ENCODE measurements around the gene SUCO. TPM values are rescaled to one million over a fixed set of nuclear protein-coding genes. Genes with fewer than 3 reads are reported as not detected.

The SUCO gene
- total and polyA plus RNA-seq, 2 experiments from 2014 or later = 18.0 to 49.8 TPM

DNA sequence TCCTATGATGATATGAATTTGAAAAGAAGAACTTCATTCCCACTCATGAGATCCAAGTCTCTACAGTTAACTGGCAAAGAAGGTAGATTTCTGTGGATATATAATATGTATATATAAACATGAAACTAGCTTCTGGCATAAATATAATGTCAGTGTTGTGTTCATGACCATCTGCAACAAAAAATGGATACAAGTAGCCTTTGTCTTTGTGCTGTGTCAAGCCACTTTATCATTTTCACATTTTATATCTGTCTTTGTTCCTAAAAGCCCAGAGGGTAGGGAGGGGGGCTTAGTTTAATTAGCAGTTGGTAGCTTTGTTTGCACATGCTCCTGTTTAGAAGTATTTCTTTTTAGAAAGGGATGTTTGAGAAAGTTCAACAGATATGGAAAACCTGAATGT lies 69.8 kb downstream of the SUCO start (continued):
- TF ChIP-seq, protein P1, sequence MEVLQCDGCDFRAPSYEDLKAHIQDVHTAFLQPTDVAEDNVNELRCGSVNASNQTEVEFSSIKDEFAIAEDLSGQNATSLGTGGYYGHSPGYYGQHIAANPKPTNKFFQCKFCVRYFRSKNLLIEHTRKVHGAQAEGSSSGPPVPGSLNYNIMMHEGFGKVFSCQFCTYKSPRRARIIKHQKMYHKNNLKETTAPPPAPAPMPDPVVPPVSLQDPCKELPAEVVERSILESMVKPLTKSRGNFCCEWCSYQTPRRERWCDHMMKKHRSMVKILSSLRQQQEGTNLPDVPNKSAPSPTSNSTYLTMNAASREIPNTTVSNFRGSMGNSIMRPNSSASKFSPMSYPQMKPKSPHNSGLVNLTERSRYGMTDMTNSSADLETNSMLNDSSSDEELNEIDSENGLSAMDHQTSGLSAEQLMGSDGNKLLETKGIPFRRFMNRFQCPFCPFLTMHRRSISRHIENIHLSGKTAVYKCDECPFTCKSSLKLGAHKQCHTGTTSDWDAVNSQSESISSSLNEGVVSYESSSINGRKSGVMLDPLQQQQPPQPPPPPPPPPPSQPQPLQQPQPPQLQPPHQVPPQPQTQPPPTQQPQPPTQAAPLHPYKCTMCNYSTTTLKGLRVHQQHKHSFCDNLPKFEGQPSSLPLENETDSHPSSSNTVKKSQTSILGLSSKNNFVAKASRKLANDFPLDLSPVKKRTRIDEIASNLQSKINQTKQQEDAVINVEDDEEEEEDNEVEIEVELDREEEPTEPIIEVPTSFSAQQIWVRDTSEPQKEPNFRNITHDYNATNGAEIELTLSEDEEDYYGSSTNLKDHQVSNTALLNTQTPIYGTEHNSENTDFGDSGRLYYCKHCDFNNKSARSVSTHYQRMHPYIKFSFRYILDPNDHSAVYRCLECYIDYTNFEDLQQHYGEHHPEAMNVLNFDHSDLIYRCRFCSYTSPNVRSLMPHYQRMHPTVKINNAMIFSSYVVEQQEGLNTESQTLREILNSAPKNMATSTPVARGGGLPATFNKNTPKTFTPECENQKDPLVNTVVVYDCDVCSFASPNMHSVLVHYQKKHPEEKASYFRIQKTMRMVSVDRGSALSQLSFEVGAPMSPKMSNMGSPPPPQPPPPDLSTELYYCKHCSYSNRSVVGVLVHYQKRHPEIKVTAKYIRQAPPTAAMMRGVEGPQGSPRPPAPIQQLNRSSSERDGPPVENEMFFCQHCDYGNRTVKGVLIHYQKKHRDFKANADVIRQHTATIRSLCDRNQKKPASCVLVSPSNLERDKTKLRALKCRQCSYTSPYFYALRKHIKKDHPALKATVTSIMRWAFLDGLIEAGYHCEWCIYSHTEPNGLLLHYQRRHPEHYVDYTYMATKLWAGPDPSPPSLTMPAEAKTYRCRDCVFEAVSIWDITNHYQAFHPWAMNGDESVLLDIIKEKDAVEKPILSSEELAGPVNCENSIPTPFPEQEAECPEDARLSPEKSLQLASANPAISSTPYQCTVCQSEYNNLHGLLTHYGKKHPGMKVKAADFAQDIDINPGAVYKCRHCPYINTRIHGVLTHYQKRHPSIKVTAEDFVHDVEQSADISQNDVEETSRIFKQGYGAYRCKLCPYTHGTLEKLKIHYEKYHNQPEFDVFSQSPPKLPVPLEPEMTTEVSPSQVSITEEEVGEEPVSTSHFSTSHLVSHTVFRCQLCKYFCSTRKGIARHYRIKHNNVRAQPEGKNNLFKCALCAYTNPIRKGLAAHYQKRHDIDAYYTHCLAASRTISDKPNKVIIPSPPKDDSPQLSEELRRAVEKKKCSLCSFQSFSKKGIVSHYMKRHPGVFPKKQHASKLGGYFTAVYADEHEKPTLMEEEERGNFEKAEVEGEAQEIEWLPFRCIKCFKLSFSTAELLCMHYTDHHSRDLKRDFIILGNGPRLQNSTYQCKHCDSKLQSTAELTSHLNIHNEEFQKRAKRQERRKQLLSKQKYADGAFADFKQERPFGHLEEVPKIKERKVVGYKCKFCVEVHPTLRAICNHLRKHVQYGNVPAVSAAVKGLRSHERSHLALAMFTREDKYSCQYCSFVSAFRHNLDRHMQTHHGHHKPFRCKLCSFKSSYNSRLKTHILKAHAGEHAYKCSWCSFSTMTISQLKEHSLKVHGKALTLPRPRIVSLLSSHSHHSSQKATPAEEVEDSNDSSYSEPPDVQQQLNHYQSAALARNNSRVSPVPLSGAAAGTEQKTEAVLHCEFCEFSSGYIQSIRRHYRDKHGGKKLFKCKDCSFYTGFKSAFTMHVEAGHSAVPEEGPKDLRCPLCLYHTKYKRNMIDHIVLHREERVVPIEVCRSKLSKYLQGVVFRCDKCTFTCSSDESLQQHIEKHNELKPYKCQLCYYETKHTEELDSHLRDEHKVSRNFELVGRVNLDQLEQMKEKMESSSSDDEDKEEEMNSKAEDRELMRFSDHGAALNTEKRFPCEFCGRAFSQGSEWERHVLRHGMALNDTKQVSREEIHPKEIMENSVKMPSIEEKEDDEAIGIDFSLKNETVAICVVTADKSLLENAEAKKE (CRISPR knock-in tag; IDR thresholded peaks at IDR 0.05) = no peak
- TF ChIP-seq POLR2AphosphoS5 (IDR thresholded peaks at IDR 0.05; ENCODE audit: low read depth) = no peak
- no peak for TF ChIP-seq CREB1 (CRISPR knock-in tag; IDR thresholded peaks at IDR 0.05; ENCODE audit: low read depth)
- TF ChIP-seq JUNB (IDR thresholded peaks at IDR 0.05; ENCODE audit: unreplicated experiment) = no peak

- H3K27ac Mint-ChIP-seq = no peak overlapping the region
- DNase-seq (ENCODE audit: low spot score) (no peak), ATAC-seq (no peak)
- H3K27me3 ChIP-seq (ENCODE audit: insufficient read depth) = no peaks in the 10 kb centered on the region
- H3K9me3 Mint-ChIP-seq = no peaks in the 10 kb centered on the region
- H3K36me3 ChIP-seq (ENCODE audit: insufficient read depth) = peaks cover 7% of the 10 kb centered on the region; the same call in 1 of the 2 replicates
- no peak overlapping the region for H2AFZ ChIP-seq
- H3K4me2 ChIP-seq = no peak overlapping the region
- no peak overlapping the region for H3K4me3 ChIP-seq
- H3K9me2 ChIP-seq (ENCODE audit: insufficient read depth) = no peaks in the 10 kb centered on the region
- peaks cover 3% of the 10 kb centered on the region for H3K79me2 ChIP-seq (replicated peaks; ENCODE audit: insufficient read depth)
- H4K20me1 ChIP-seq (replicated peaks; ENCODE audit: insufficient read depth) = no peaks in the 10 kb centered on the region
- H3K27ac ChIP-seq (ENCODE audit: low read depth) = no peak overlapping the region
- H3K4me3 Mint-ChIP-seq = no peak overlapping the region
- H3K36me3 Mint-ChIP-seq (ENCODE audit: low read depth) = peaks cover 21% of the 10 kb centered on the region; the same call in 2 of the 3 replicates
- H3K4me1 ChIP-seq (ENCODE audit: insufficient read depth) = no peaks in the 10 kb centered on the region
- no peaks in the 10 kb centered on the region for H3K27me3 Mint-ChIP-seq (ENCODE audit: insufficient read depth, low read depth, poor library complexity)
- H3K4me1 Mint-ChIP-seq = no peaks in the 10 kb centered on the region
- no peaks in the 10 kb centered on the region for H3F3A ChIP-seq (replicated peaks; ENCODE audit: low read depth)
- no peak for TF ChIP-seq ETS1 (IDR thresholded peaks at IDR 0.05)
- no peak for TF ChIP-seq NANOG (IDR thresholded peaks at IDR 0.05; ENCODE audit: borderline replicate concordance)
- TF ChIP-seq POLR2AphosphoS5 (IDR thresholded peaks at IDR 0.05; ENCODE audit: low read depth) = no peak
- no peak for TF ChIP-seq CREB1 (CRISPR knock-in tag; IDR thresholded peaks at IDR 0.05; ENCODE audit: low read depth)
- TF ChIP-seq, protein P1 (CRISPR knock-in tag; IDR thresholded peaks at IDR 0.05) = no peak
- TF ChIP-seq STAT1 (IDR thresholded peaks at IDR 0.05; ENCODE audit: unreplicated experiment) = no peak
- no peak for TF ChIP-seq EZH2 (IDR thresholded peaks at IDR 0.05; ENCODE audit: low read depth, unreplicated experiment)
- no peak for TF ChIP-seq EZH2phosphoT487 (IDR thresholded peaks at IDR 0.05; ENCODE audit: unreplicated experiment)
These were observed 70.9 kb downstream of the SUCO start for GRCh38 chr1:172603816-172604215.
